Measurements from ENCODE around the gene KCNJ12.
"Not testable (repeated sequence)": the region's sequence is repeated elsewhere in the genome, so short reads cannot be mapped to it uniquely, and the experiment has no call there.

KCNJ12 gene

DNA sequence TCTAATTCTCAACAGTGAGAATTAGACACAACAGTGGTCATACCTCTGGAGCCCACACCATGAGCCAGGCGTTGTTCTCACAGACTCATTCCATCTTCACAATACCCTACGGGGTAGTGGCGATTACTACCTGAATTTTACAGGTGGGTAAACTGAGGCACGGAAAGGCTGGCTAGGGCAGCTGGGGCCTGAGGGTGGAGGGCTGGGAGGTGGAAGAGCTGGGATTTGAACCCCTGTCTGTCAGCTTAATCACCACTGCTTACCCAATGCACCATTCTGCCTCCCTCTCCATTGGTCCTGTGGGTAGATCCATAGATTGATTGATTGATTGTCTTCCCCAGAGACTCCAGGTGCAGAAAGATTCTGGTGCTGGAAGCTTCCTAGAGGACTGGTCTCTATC, 31.4 kb upstream of the KCNJ12 start:
- not testable (repeated sequence) for H3K4me3 ChIP-seq (ENCODE audit: low read length)

DNA sequence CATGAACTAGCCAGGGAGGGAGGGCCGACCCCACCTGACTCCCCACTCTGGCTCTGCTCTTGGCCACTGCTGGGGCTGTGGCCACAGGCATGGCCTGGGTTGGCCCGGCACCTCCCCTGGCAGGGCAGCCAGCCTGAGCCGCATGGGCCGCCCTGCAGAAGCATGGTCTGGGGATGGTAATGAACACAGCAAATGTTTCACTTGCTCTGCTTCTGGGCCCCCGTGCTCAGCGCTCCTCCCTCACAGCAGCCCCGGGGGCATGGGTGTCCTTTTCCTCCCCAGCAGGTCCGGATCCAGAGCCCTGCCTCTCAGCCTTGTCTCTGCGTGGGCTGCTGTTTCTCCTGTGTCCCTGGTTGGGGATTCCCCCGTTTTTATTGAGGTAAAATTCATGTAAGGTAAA, 30.9 kb upstream of the KCNJ12 start:
- H3K36me3 ChIP-seq (ENCODE audit: insufficient read depth, low read length), result no peaks in the 10 kb centered on the region
- H3K4me1 ChIP-seq (ENCODE audit: insufficient read depth, low read length), result no peaks in the 10 kb centered on the region
- no peaks in the 10 kb centered on the region for H3K9me3 ChIP-seq (ENCODE audit: low read length)
- H3K4me3 ChIP-seq (ENCODE audit: low read length), result no peak overlapping the region
- H2AFZ ChIP-seq (ENCODE audit: low read depth, low read length), result no peak overlapping the region
- H3K27me3 ChIP-seq (ENCODE audit: insufficient read depth, low read length), result peaks cover 3% of the 10 kb centered on the region

More for the DNA sequence above, 31.4 kb upstream of the KCNJ12 start:
- not testable (repeated sequence) for H2AFZ ChIP-seq (ENCODE audit: low read depth, low read length); H3K4me1 ChIP-seq (ENCODE audit: insufficient read depth, low read length); H3K36me3 ChIP-seq (ENCODE audit: insufficient read depth, low read length); H3K27me3 ChIP-seq (ENCODE audit: insufficient read depth, low read length); H3K9me3 ChIP-seq (ENCODE audit: low read length)

DNA sequence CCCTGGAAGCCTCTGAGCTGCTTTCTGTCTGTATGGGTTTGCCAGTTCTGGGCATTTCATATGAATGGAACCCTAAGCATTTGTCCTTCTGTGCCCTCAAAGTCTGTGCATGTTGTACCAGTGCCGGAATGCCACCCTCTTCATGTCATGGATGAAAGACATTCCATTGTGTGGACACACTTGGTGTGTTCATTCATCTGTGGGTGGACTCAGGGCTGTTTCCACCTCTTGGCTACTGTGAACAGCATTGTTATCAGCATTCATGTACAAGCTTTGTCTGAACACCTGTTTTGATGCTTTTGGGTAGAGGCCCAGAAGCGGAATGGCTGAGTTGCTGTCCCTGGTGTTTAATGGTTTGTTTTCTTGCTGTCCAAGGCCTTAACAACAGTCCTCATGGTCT, 30.1 kb upstream of the KCNJ12 start:
- not testable (repeated sequence) for H3K36me3 ChIP-seq (ENCODE audit: insufficient read depth, low read length)

DNA sequence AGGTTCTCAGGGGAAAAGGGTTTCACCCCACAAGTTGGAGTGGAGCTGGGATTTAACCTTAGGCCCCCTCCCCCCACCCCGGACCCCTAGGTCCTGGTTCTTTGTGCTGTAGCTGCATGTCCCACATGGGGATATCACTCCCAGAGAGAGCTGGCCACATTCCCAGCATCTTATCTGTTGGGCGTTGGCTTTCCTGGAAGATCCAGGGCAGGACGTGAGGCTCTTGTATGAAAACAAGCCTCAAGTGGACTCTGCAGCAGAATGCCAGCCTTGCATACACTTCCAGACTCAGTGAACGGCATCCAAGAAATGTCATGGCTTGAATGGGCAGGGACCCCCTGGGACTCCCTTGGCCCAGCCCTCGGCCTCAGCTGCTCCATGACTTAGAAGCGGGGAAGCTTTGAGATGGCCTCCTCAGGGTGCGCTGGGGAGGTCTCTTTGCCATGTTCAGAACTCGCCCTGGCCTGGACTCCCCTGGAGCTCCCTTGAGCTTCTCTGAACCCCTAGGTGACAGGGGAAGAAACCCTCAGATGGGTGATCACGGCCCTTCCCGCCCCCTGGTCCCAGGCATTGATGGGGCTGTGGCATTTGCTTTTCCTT, 29.4 kb upstream of the KCNJ12 start:
- not testable (repeated sequence) for H3K4me1 ChIP-seq (ENCODE audit: insufficient read depth, low read length); H3K36me3 ChIP-seq (ENCODE audit: insufficient read depth, low read length); H3K9me3 ChIP-seq (ENCODE audit: low read length); H2AFZ ChIP-seq (ENCODE audit: low read depth, low read length); H3K4me3 ChIP-seq (ENCODE audit: low read length); H3K27me3 ChIP-seq (ENCODE audit: insufficient read depth, low read length)

More for the DNA sequence above, 30.1 kb upstream of the KCNJ12 start:
- H3K27me3 ChIP-seq (ENCODE audit: insufficient read depth, low read length); H3K4me1 ChIP-seq (ENCODE audit: insufficient read depth, low read length); H3K9me3 ChIP-seq (ENCODE audit: low read length); H3K4me3 ChIP-seq (ENCODE audit: low read length); H2AFZ ChIP-seq (ENCODE audit: low read depth, low read length): not testable (repeated sequence)

DNA sequence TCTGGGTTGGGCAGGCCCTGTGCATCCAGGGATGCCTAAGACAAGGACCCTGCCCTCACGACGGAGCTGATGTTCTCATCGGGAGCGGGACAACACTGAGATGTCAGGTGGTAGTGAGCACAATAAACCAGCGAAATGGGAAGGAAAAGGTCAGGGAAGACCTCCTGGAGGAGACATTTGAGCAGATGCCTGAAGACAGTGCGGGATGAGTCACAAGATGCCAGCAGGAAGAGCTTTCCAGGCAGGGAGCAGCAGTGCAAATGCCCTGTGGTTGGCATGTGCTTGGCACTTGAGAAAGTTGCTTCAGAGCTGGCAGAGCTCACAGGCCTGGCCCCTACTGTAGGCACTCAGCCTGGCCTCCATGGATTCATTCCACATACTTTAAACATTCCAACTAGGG, 28.5 kb upstream of the KCNJ12 start:
- H3K9me3 ChIP-seq (ENCODE audit: low read length); H3K4me3 ChIP-seq (ENCODE audit: low read length): not testable (repeated sequence)

DNA sequence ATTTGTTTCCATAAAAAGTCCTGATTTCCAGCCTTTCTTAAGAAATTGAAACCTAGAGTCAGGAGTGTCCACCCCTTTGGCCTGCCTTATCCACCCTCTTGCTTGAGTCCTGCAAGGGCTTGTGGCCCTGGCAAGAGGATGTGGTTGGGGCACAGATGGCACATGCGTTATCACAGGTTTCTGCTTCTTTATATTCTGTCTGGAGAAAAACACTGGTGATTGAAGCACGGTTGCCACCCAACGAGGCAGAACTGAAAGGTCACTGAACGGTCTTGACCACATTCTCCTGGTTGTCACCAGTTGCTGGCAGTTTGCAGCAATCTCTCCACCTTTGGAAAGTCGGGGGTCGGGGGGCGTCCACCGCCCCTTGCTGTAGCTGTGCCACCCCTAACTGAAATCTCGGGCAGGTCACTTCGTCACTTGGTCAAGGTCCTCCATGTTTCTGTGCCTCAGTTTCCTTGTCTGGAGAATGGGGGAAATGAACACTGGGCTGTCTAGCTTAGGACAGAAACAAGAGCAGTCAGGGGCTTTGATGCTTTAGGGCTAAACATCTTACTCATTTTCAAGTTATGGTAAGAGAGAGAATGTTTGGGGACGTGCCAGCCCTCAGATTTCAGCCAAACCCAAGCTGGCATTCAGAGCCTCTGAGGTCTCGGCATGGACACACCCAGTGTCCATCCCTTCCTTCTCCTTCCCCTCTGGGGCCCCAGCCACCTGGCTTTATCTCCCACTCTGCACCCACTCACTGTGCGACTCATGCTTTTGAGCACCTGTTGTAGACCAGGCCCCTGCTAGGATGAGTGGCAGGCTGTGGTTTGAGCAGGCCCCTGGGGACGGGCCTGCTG, 27.9 kb upstream of the KCNJ12 start:
- not testable (repeated sequence) for H3K36me3 ChIP-seq (ENCODE audit: insufficient read depth, low read length); H2AFZ ChIP-seq (ENCODE audit: low read depth, low read length); H3K9me3 ChIP-seq (ENCODE audit: low read length); H3K4me3 ChIP-seq (ENCODE audit: low read length); H3K4me1 ChIP-seq (ENCODE audit: insufficient read depth, low read length); H3K27me3 ChIP-seq (ENCODE audit: insufficient read depth, low read length)

More for the DNA sequence above, 28.5 kb upstream of the KCNJ12 start:
- H3K4me1 ChIP-seq (ENCODE audit: insufficient read depth, low read length); H3K36me3 ChIP-seq (ENCODE audit: insufficient read depth, low read length); H3K27me3 ChIP-seq (ENCODE audit: insufficient read depth, low read length); H2AFZ ChIP-seq (ENCODE audit: low read depth, low read length): not testable (repeated sequence)

DNA sequence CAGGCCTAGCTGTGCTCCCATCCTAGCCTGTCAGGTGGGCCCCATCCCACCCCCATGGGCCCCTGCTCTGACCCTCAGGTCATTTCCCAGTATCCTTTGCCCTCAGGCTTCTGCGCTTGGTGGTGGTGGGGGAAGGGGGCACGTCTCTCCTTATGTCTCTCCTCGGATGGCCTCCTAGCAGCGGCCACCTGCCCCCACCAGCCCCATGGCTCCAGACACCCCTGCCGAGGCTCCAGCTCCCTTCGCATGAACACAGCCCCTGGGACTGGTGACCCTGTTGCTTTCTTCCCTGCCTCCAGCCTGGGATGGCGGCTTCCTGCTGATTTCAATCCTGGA, 27.3 kb upstream of the KCNJ12 start:
- not testable (repeated sequence) for H3K36me3 ChIP-seq (ENCODE audit: insufficient read depth, low read length); H2AFZ ChIP-seq (ENCODE audit: low read depth, low read length); H3K4me3 ChIP-seq (ENCODE audit: low read length); H3K9me3 ChIP-seq (ENCODE audit: low read length); H3K27me3 ChIP-seq (ENCODE audit: insufficient read depth, low read length); H3K4me1 ChIP-seq (ENCODE audit: insufficient read depth, low read length)

DNA sequence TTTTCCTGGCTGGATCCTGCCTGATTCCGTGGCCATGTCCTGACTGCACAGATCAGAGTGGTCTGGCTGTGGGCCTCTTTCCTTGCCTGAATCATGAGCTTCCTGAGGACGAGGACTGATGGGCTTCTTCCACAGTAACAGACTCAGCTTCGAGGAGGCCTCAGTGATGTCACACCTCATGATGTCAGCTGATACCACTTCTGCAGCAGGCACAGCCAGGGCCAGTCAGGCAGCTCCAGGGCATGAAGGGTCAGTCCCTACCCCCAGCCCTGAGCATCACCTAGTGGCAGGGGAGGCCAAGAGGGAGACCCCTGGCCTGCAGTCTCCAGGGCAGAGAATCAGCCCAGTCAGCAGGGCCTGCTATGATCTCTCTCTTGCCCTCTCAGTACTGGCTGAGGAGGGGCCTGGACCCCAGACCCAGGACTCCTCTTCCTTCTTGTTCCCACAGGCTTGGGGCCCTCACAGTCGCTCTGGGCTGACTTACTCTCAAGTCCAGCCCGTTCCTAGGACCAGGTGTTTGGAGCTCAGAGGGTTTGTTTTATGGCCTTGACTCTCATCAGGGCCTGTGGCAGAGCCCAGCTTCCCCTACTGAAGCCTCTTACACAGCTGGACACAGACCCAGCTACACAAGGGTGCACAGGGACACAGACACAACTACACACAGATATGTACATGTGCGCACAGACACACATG, 26.7 kb upstream of the KCNJ12 start:
- H3K4me1 ChIP-seq (ENCODE audit: insufficient read depth, low read length); H3K36me3 ChIP-seq (ENCODE audit: insufficient read depth, low read length); H3K9me3 ChIP-seq (ENCODE audit: low read length); H2AFZ ChIP-seq (ENCODE audit: low read depth, low read length); H3K27me3 ChIP-seq (ENCODE audit: insufficient read depth, low read length); H3K4me3 ChIP-seq (ENCODE audit: low read length): not testable (repeated sequence)

DNA sequence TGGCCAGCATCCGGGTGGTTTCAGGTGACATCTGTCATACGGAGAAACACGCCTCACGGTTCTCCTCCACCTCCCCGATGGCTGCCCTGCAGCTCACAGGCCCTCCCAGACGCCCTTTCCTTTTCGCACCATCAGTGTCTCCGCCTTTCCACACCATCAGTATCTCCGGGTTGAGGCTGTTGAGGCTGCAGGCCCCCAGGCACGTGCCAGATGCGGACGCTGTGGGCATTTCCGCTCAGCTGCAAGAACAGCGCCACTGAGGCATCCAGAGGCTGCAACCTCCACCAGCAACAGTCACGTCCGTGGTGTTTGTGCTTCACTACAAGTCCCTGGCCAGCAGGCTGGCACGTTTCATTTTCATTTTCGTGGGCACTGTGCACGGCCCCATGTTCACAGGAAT, 25.7 kb upstream of the KCNJ12 start:
- not testable (repeated sequence) for H3K4me3 ChIP-seq (ENCODE audit: low read length); H3K9me3 ChIP-seq (ENCODE audit: low read length); H3K27me3 ChIP-seq (ENCODE audit: insufficient read depth, low read length); H2AFZ ChIP-seq (ENCODE audit: low read depth, low read length); H3K36me3 ChIP-seq (ENCODE audit: insufficient read depth, low read length)
- peaks cover 13% of the 10 kb centered on the region for H3K4me1 ChIP-seq (ENCODE audit: insufficient read depth, low read length)

DNA sequence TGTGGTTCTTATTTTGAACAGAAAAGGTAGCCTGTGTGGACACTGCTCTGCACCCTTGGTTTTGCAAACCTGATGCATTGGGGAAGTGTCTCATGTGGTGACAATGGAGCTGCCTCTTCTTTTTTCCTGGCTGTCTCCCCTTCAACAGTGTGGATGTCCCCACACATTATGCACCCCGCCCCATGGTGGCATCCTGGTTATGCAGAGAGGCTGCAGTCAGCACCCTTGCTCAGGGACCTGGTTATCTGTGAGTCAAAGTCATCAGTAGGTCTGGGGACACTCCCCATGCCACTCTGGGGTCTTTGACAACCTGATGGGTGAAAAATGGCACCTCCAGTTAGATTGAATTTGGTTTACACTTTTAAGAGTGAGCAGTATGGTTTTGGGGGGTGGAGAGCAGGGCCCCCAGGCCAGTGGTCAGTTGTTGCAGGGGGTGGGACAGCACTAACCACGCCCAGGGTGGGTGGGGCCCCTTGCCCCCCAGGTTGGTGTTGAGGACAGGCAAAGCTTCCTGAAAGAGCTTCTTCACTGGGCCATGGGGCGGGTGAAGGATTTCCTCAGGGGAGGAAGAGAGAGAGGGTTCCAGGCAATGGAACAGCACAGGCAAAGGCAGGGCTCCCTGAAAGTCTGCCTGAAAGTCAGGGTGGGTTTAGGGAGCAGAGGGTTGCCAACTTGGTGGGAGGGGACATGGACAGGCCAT, 24.6 kb upstream of the KCNJ12 start:
- H3K9me3 ChIP-seq (ENCODE audit: low read length), result no peaks in the 10 kb centered on the region
- no peaks in the 10 kb centered on the region for H3K27me3 ChIP-seq (ENCODE audit: insufficient read depth, low read length)

DNA sequence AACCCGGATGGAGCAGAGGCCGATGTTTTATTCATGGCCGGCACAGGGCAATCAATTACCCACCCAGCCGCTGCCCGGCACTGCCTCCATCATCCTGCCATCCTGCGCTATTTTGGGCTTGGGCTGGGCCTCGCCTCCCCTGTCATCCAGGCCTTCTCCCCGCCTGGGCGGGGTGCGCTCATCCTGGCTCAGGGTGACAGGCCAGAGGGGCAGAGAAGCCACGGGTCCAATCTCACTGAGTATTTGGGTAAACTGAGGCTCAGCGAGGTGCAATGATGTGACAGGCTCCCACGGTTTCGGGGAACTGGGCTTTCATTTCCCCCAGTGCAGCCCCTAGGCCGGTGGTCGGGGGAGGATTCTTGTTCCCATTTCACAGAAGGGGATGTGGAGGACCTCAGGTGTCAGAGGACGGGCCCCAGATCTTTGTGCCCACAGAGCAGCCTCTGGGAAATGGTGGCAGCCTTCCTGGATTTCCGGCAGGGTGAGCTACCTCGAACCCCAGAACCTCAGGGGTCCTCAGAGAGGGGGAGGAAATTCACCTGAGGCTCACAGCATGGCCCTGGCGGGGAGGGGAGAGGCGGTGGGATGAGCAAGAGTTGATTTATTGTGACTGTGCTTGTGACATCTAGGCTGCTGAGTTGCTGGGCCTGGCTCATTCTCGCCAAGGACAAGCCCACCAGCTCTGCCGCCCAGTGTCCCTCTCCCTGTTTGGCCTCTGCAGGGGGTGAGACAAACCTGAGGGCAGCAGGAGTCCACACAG, 23.8 kb upstream of the KCNJ12 start:
- Histone ChIP-seq H3K9me3 (ENCODE audit: low read length) (no peaks in the 10 kb centered on the region), H3K4me1 (ENCODE audit: insufficient read depth, low read length) (peaks cover 21% of the 10 kb centered on the region), H3K27me3 (ENCODE audit: insufficient read depth, low read length) (no peaks in the 10 kb centered on the region), H3K36me3 (ENCODE audit: insufficient read depth, low read length) (no peaks in the 10 kb centered on the region), H3K4me3 (ENCODE audit: low read length) (no peak overlapping the region), H2AFZ (ENCODE audit: low read depth, low read length) (no peak overlapping the region)

More for the DNA sequence above, 24.6 kb upstream of the KCNJ12 start:
- H3K36me3 ChIP-seq (ENCODE audit: insufficient read depth, low read length), result no peaks in the 10 kb centered on the region
- no peak overlapping the region for H2AFZ ChIP-seq (ENCODE audit: low read depth, low read length)
- H3K4me1 ChIP-seq (ENCODE audit: insufficient read depth, low read length), result peaks cover 13% of the 10 kb centered on the region
- no peak overlapping the region for H3K4me3 ChIP-seq (ENCODE audit: low read length)

DNA sequence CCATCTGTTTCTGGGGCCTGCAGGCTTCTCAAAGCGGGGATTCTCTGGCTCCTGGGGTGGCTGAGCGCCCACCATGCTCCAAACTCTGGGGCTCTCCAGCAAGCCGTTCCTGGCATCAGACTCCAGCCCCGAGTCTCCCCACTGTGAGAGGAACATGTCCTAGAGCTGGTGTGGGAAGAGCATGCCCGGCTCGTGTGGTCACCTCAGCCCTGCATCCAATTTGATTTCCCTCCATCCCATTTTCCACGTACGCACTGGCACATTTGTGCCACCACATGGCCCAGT, 23.2 kb upstream of the KCNJ12 start:
- Histone ChIP-seq H3K4me1 (ENCODE audit: insufficient read depth, low read length) (peaks cover 26% of the 10 kb centered on the region), H3K36me3 (ENCODE audit: insufficient read depth, low read length) (no peaks in the 10 kb centered on the region), H3K9me3 (ENCODE audit: low read length) (no peaks in the 10 kb centered on the region), H3K27me3 (ENCODE audit: insufficient read depth, low read length) (no peaks in the 10 kb centered on the region), H3K4me3 (ENCODE audit: low read length) (no peak overlapping the region), H2AFZ (ENCODE audit: low read depth, low read length) (no peak overlapping the region)
